SU-DHL-6 (cell line): ENCODE data around the gene STK16.
A peak's percentile ranks its signal among the peaks of the same experiment; 100 is the strongest.

Experiments
- H2AFZ ChIP-seq: fragments of 200-600 bp; sonication (generic); 2 replicates; pipeline ENCODE4 v1.6.1; 2014; ENCODE audit warnings: low read depth, mild to moderate bottlenecking, moderate library complexity, mixed read lengths, antibody characterized with exemption, low read length; ENCODE audit not compliant: severe bottlenecking
- H3F3A ChIP-seq: fragments of 200-600 bp; shearing (Covaris generic); 2 replicates; pipeline ENCODE4 v1.6.0; 2016; ENCODE audit warnings: antibody characterized with exemption, mild to moderate bottlenecking; ENCODE audit not compliant: insufficient read depth
- H3K27ac ChIP-seq: fragments of 200-600 bp; sonication (generic); 2 replicates; pipeline ENCODE4 v1.5.1; 2016; ENCODE audit warnings: low read depth, mild to moderate bottlenecking, low read length, moderate library complexity, mixed read lengths
- H3K27me3 ChIP-seq: fragments of 200-600 bp; sonication (generic), shearing (Covaris generic); 2 replicates; pipeline ENCODE4 v1.6.0; 2014; ENCODE audit warnings: mild to moderate bottlenecking, low read length
- H3K36me3 ChIP-seq: fragments of 200-600 bp; sonication (generic); 2 replicates; pipeline ENCODE4 v1.6.1; 2014; ENCODE audit warnings: mild to moderate bottlenecking, low read length, mixed read lengths
- H3K4me2 ChIP-seq: fragments of 300-600, 200-600 bp; shearing (Covaris generic), sonication (generic); 2 replicates; pipeline ENCODE4 v1.6.0; 2014; ENCODE audit warnings: low read length, low read depth, mild to moderate bottlenecking; ENCODE audit not compliant: poor library complexity, severe bottlenecking
- H3K4me3 ChIP-seq: fragments of 200-600 bp; sonication (generic); 2 replicates; pipeline ENCODE4 v1.5.1; 2014; ENCODE audit warnings: antibody characterized with exemption, low read length, mild to moderate bottlenecking, mixed read lengths; ENCODE audit not compliant: insufficient read depth, poor library complexity, severe bottlenecking
- H3K79me2 ChIP-seq: fragments of 200-600 bp; sonication (generic); 2 replicates; pipeline ENCODE4 v1.6.1; 2014; ENCODE audit warnings: mild to moderate bottlenecking, low read length, moderate library complexity; ENCODE audit not compliant: insufficient read depth
- H3K9ac ChIP-seq: fragments of 200-600 bp; sonication (generic); 2 replicates; pipeline ENCODE4 v1.7.0; 2014; ENCODE audit warnings: mild to moderate bottlenecking, low read length
- H3K9me2 ChIP-seq: fragments of 200-600 bp; sonication (generic); replicated peaks from 2 replicates; pipeline ENCODE4 v1.6.1; 2014; ENCODE audit warnings: low read length; ENCODE audit not compliant: insufficient read depth
- H3K9me3 ChIP-seq: fragments of 200-600 bp; sonication (generic); 2 replicates; pipeline ENCODE4 v1.6.1; 2014; ENCODE audit warnings: low read length, mixed read lengths; ENCODE audit not compliant: insufficient read depth
- H4K20me1 ChIP-seq: fragments of 200-600 bp; sonication (generic); 2 replicates; pipeline ENCODE4 v1.6.1; 2014; ENCODE audit warnings: low read depth, mild to moderate bottlenecking, antibody characterized with exemption, low read length, moderate library complexity, mixed read lengths
- CTCF ChIP-seq: fragments of 200-600 bp; sonication (generic); IDR thresholded peaks from one replicate; pipeline ENCODE4 v1.5.1; 2017; ENCODE audit warnings: antibody characterized with exemption, mild to moderate bottlenecking, low read length, moderate library complexity; ENCODE audit not compliant: insufficient read depth, poor library complexity, severe bottlenecking
- EZH2phosphoT487 ChIP-seq: fragments of 200-600 bp; sonication (generic), shearing (Covaris generic); conservative IDR thresholded peaks from 2 replicates; pipeline ENCODE4 v1.6.1; 2018; ENCODE audit warnings: mild to moderate bottlenecking, antibody characterized with exemption, low read length, moderate library complexity, mixed read lengths

Gene STK16

GRCh38 chr2:219215871-219216534 lies 29.3 kb upstream of the STK16 start:
- Histone ChIP-seq H3K79me2 (no peaks in the 10 kb centered on the region), H4K20me1 (no peaks in the 10 kb centered on the region), H3K36me3 (no peaks in the 10 kb centered on the region), H3F3A (no peaks in the 10 kb centered on the region), H3K9me2 (no peaks in the 10 kb centered on the region), H3K27ac (no peak overlapping the region), H3K4me2 (no peak overlapping the region), H3K9ac (no peak overlapping the region), H3K4me3 (no peak overlapping the region), H2AFZ (no peak overlapping the region), H3K27me3 (no peaks in the 10 kb centered on the region), H3K9me3 (no peaks in the 10 kb centered on the region)
- TF ChIP-seq CTCF = no peak
- TF ChIP-seq EZH2phosphoT487 = no peak

- no peaks in the 10 kb centered on the region for H3K9me2 ChIP-seq
- no peaks in the 10 kb centered on the region for H4K20me1 ChIP-seq
- no peak overlapping the region for H3K27ac ChIP-seq
- H3K36me3 ChIP-seq = no peaks in the 10 kb centered on the region
- H3K27me3 ChIP-seq = no peaks in the 10 kb centered on the region
- no peak overlapping the region for H2AFZ ChIP-seq
- no peaks in the 10 kb centered on the region for H3K9me3 ChIP-seq
- no peak overlapping the region for H3K4me2 ChIP-seq
- TF ChIP-seq CTCF (no peak), EZH2phosphoT487 (no peak)
- H3K9ac ChIP-seq = no peak overlapping the region
- no peak overlapping the region for H3K4me3 ChIP-seq
- no peaks in the 10 kb centered on the region for H3K79me2 ChIP-seq
- no peaks in the 10 kb centered on the region for H3F3A ChIP-seq
These were observed 28.8 kb upstream of the STK16 start for GRCh38 chr2:219216535-219216915.

GRCh38 chr2:219218217-219218731 lies 27.0 kb upstream of the STK16 start:
- Histone ChIP-seq H3K36me3 (no peaks in the 10 kb centered on the region), H2AFZ (peak overlapping the region; percentile 13), H3K27ac (no peak overlapping the region), H3K4me3 (peak overlapping the region; percentile 46), H3K9ac (peak overlapping the region; percentile 50), H3K79me2 (no peaks in the 10 kb centered on the region), H4K20me1 (no peaks in the 10 kb centered on the region), H3F3A (no peaks in the 10 kb centered on the region), H3K9me3 (no peaks in the 10 kb centered on the region), H3K4me2 (peak overlapping the region; percentile 58), H3K27me3 (no peaks in the 10 kb centered on the region), H3K9me2 (no peaks in the 10 kb centered on the region)
- TF ChIP-seq EZH2phosphoT487 = no peak
